ENCODE measurements around the gene CALU.

The CALU gene

DNA sequence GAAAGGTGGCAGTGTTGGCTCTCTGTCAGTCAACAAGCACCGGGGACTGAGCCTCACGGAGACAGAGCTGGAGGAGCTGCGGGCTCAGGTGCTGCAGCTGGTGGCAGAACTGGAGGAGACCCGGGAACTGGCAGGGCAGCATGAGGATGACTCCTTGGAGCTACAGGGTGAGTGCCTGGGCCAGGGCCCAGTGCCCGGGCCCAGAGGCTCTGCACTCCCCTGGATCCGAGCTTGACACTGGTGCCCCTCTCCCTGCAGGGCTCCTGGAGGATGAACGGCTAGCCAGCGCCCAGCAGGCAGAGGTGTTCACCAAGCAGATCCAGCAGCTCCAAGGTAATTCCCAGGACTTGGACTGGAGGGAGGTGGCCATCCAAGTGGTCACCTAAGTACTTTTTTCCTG is 55.3 kb downstream of the CALU start:
- H3K4me3 ChIP-seq (ENCODE audit: low read depth, low read length): no peak overlapping the region
- TF ChIP-seq MAX (IDR thresholded peaks at IDR 0.05; ENCODE audit: low read depth, low read length): no peak
- no peak for TF ChIP-seq MYC (IDR thresholded peaks at IDR 0.05; ENCODE audit: low read depth, low read length)
- no peak for TF ChIP-seq POLR2A (IDR thresholded peaks at IDR 0.05; ENCODE audit: extremely low read depth, insufficient read length)
- no peak for TF ChIP-seq CTCF (IDR thresholded peaks at IDR 0.05; ENCODE audit: low read depth, low read length)
- no peak for DNase-seq (ENCODE audit: low read depth)

GRCh38 chr7:128795129-128795528 is 56.0 kb downstream of the CALU start:
- H3K4me3 ChIP-seq (ENCODE audit: low read depth, low read length): no peak overlapping the region
- TF ChIP-seq POLR2A (IDR thresholded peaks at IDR 0.05; ENCODE audit: extremely low read depth, insufficient read length) (no peak), CTCF (IDR thresholded peaks at IDR 0.05; ENCODE audit: low read depth, low read length) (no peak), MYC (IDR thresholded peaks at IDR 0.05; ENCODE audit: low read depth, low read length) (no peak), MAX (IDR thresholded peaks at IDR 0.05; ENCODE audit: low read depth, low read length) (no peak)
- no peak for DNase-seq (ENCODE audit: low read depth)

DNA sequence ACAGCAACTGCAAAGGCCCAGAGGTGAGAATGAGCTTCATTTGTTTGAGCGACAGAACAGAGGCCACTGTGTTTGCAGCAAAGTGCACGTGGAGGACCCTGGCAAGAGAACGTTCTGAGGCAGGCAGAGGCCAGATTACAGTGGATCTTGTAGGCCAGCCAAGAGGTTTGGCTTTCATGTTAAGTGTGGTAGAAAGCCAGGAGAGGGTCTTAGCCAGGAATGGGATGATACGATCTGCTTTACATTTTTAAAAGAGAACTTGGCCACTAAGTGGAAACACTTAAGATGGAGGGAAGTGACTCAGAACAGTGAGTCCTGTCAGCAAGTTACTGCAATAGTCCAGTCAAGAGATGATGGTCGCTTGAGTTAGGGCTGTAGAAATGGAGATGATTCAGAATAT is 57.2 kb downstream of the CALU start:
- no peak overlapping the region for H3K4me3 ChIP-seq (ENCODE audit: low read depth, low read length)
- DNase-seq (ENCODE audit: low read depth): peak; percentile 31
- TF ChIP-seq MAX (IDR thresholded peaks at IDR 0.05; ENCODE audit: low read depth, low read length) (no peak), MYC (IDR thresholded peaks at IDR 0.05; ENCODE audit: low read depth, low read length) (no peak), POLR2A (IDR thresholded peaks at IDR 0.05; ENCODE audit: extremely low read depth, insufficient read length) (no peak), CTCF (IDR thresholded peaks at IDR 0.05; ENCODE audit: low read depth, low read length) (no peak)

DNA sequence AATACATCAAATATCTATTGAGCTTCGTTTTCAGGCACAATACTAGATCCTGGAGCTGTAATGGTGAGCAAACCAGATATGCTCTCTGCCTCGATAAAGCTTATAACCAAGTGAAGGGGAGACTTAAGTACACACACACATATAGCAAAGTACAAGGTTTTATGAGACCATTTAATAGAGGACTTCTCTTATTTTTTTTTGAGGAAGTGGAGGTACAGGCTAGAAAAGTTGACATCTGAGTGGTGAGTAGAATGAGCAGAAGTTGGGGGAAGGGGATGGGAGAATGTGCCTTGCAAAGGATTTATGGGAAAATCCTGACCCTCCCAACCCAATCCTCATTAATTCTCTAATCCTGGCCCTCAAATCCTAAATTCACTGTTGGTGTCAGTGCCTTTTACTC is 60.3 kb downstream of the CALU start:
- H3K4me3 ChIP-seq (ENCODE audit: low read depth, low read length): no peak overlapping the region
- DNase-seq (ENCODE audit: low read depth): peak; percentile 56
- TF ChIP-seq CTCF (IDR thresholded peaks at IDR 0.05; ENCODE audit: low read depth, low read length) (no peak), MAX (IDR thresholded peaks at IDR 0.05; ENCODE audit: low read depth, low read length) (no peak), POLR2A (IDR thresholded peaks at IDR 0.05; ENCODE audit: extremely low read depth, insufficient read length) (no peak), MYC (IDR thresholded peaks at IDR 0.05; ENCODE audit: low read depth, low read length) (no peak)

- DNase-seq (ENCODE audit: low read depth): no peak
- no peak overlapping the region for H3K4me3 ChIP-seq (ENCODE audit: low read depth, low read length)
- TF ChIP-seq MYC (IDR thresholded peaks at IDR 0.05; ENCODE audit: low read depth, low read length) (no peak), CTCF (IDR thresholded peaks at IDR 0.05; ENCODE audit: low read depth, low read length) (no peak), POLR2A (IDR thresholded peaks at IDR 0.05; ENCODE audit: extremely low read depth, insufficient read length) (no peak), MAX (IDR thresholded peaks at IDR 0.05; ENCODE audit: low read depth, low read length) (no peak)
These were observed 61.4 kb downstream of the CALU start for GRCh38 chr7:128800567-128800966.

GRCh38 chr7:128801003-128801402 is 61.8 kb downstream of the CALU start:
- H3K4me3 ChIP-seq (ENCODE audit: low read depth, low read length): no peak overlapping the region
- TF ChIP-seq MYC (IDR thresholded peaks at IDR 0.05; ENCODE audit: low read depth, low read length): no peak
- TF ChIP-seq CTCF (IDR thresholded peaks at IDR 0.05; ENCODE audit: low read depth, low read length): no peak
- no peak for TF ChIP-seq MAX (IDR thresholded peaks at IDR 0.05; ENCODE audit: low read depth, low read length)
- no peak for TF ChIP-seq POLR2A (IDR thresholded peaks at IDR 0.05; ENCODE audit: extremely low read depth, insufficient read length)
- DNase-seq (ENCODE audit: low read depth): no peak
